HepG2 (cell line): ENCODE measurements around the gene RNF4. TPM values are rescaled to one million over a fixed set of nuclear protein-coding genes. Genes with fewer than 3 reads are reported as not detected.
A peak's percentile ranks its signal among the peaks of the same experiment; 100 is the strongest.

ENCODE experiments used
- CENPT ChIP-seq: sonication (generic); formaldehyde crosslinking; IDR thresholded peaks from 2 replicates; pipeline ENCODE4 v1.8.0; 2022; ENCODE audit warnings: low read depth, mild to moderate bottlenecking, moderate library complexity, missing genetic modification reagents
- CHD4 ChIP-seq: fragments of 200-600 bp; sonication (generic); IDR thresholded peaks from 2 replicates; pipeline ENCODE4 v1.7.0; 2017; ENCODE audit warnings: mild to moderate bottlenecking, low read length, borderline replicate concordance
- EP300 ChIP-seq, 3 experiments: sonication (generic) in 1 of 3; formaldehyde crosslinking in 1 of 3; IDR thresholded peaks; 2 replicates each; pipeline versions ENCODE4 v1.5.1 to v1.6.1; 2011 to 2020; ENCODE audit warnings: low read depth in 2 of 3, low read length in 2 of 3, borderline replicate concordance in 1 of 3, improper control_type of control experiment in 1 of 3, mild to moderate bottlenecking in 1 of 3, missing genetic modification reagents in 1 of 3, moderate library complexity in 1 of 3
- ETS1 ChIP-seq: sonication (generic); formaldehyde crosslinking; IDR thresholded peaks from 2 replicates; pipeline ENCODE4 v1.4.0; 2020; ENCODE audit warnings: missing genetic modification reagents
- FOXA3 ChIP-seq: IDR thresholded peaks from 2 replicates; pipeline ENCODE4 v1.6.1; 2016; ENCODE audit warnings: missing genetic modification reagents, missing compliant biosample characterization
- GTF2F1 ChIP-seq: fragments of 150-350 bp; IDR thresholded peaks from 2 replicates; pipeline ENCODE4 v1.6.1; 2014; ENCODE audit warnings: low read length
- HBP1 ChIP-seq: IDR thresholded peaks from 2 replicates; pipeline ENCODE4 v1.6.1; 2016; ENCODE audit warnings: low read depth, control low read depth
- HIVEP1 ChIP-seq: sonication (generic); formaldehyde crosslinking; IDR thresholded peaks from 2 replicates; pipeline ENCODE4 v1.4.0; 2020; ENCODE audit warnings: mild to moderate bottlenecking, missing genetic modification reagents
- IKZF1 ChIP-seq: fragments of 450-650 bp; IDR thresholded peaks from 2 replicates; pipeline ENCODE4 v1.7.1; 2016
- MLX ChIP-seq: IDR thresholded peaks from 2 replicates; pipeline ENCODE4 v1.6.1; 2016
- MXD4 ChIP-seq: IDR thresholded peaks from 2 replicates; pipeline ENCODE4 v1.6.1; 2016; ENCODE audit warnings: mild to moderate bottlenecking, missing biosample characterization, missing genetic modification reagents
- NPAS2 ChIP-seq: sonication (generic); formaldehyde crosslinking; IDR thresholded peaks from 2 replicates; pipeline ENCODE4 v1.8.0; 2022; ENCODE audit warnings: mild to moderate bottlenecking, missing genetic modification reagents, borderline replicate concordance
- SIN3A ChIP-seq: IDR thresholded peaks from 2 replicates; pipeline ENCODE4 v1.6.1; 2011; ENCODE audit warnings: low read depth, mild to moderate bottlenecking, control low read depth, low read length, borderline replicate concordance
- SNAI1 ChIP-seq: sonication (generic); formaldehyde crosslinking; IDR thresholded peaks from 2 replicates; pipeline ENCODE4 v1.5.0; 2020; ENCODE audit warnings: mild to moderate bottlenecking, missing genetic modification reagents, borderline replicate concordance
- STAG1 ChIP-seq: sonication (generic); formaldehyde crosslinking; IDR thresholded peaks from 2 replicates; pipeline ENCODE4 v1.4.0; 2020; ENCODE audit warnings: missing genetic modification reagents
- TP53 ChIP-seq: sonication (generic); formaldehyde crosslinking; conservative IDR thresholded peaks from 2 replicates; pipeline ENCODE4 v1.4.0; 2020; ENCODE audit warnings: missing genetic modification reagents
- ZBTB38 ChIP-seq: sonication (generic); formaldehyde crosslinking; IDR thresholded peaks from 2 replicates; pipeline ENCODE4 v1.5.1; 2020; ENCODE audit warnings: mild to moderate bottlenecking, missing genetic modification reagents
- ZNF17 ChIP-seq: sonication (generic); formaldehyde crosslinking; IDR thresholded peaks from 2 replicates; pipeline ENCODE4 v1.5.0; 2020; ENCODE audit warnings: mild to moderate bottlenecking, missing genetic modification reagents
- ZNF234 ChIP-seq: sonication (generic); formaldehyde crosslinking; conservative IDR thresholded peaks from 2 replicates; pipeline ENCODE4 v1.5.1; 2020; ENCODE audit warnings: mild to moderate bottlenecking, missing genetic modification reagents
- ZNF256 ChIP-seq: sonication (generic); formaldehyde crosslinking; conservative IDR thresholded peaks from 2 replicates; pipeline ENCODE4 v1.4.0; 2020; ENCODE audit warnings: missing genetic modification reagents
- ZNF33B ChIP-seq: sonication (generic); formaldehyde crosslinking; IDR thresholded peaks from 2 replicates; pipeline ENCODE4 v1.5.1; 2020; ENCODE audit warnings: mild to moderate bottlenecking, missing genetic modification reagents
- ZNF44 ChIP-seq: sonication (generic); formaldehyde crosslinking; IDR thresholded peaks from 2 replicates; pipeline ENCODE4 v1.5.1; 2020; ENCODE audit warnings: mild to moderate bottlenecking, missing genetic modification reagents
- ZNF530 ChIP-seq: sonication (generic); formaldehyde crosslinking; IDR thresholded peaks from 2 replicates; pipeline ENCODE4 v1.5.0; 2020; ENCODE audit warnings: low read depth, mild to moderate bottlenecking, missing genetic modification reagents
- ZNF589 ChIP-seq: sonication (generic); formaldehyde crosslinking; conservative IDR thresholded peaks from 2 replicates; pipeline ENCODE4 v1.8.0; 2022; ENCODE audit warnings: mild to moderate bottlenecking, moderate library complexity, missing genetic modification reagents
- ZNF766 ChIP-seq: sonication (generic); formaldehyde crosslinking; IDR thresholded peaks from 2 replicates; pipeline ENCODE4 v1.5.0; 2020; ENCODE audit warnings: missing genetic modification reagents, borderline replicate concordance
- ZNF83 ChIP-seq: sonication (generic); formaldehyde crosslinking; IDR thresholded peaks from 2 replicates; pipeline ENCODE4 v1.4.0; 2020; ENCODE audit warnings: missing genetic modification reagents, mild to moderate bottlenecking, borderline replicate concordance
- polyA plus RNA-seq, 8 experiments: library from polyadenylated mRNA; depleted of rRNA in 3 of 8; stranded (reverse) in 7 of 8; unstranded in 1 of 8; fragments of >200 nt; fragmentation: Illumina TruSeq in 4 of 8; extraction: Trizol in 4 of 8; gene quantifications; 2 replicates each; pipeline versions ENCODE4 v1.2.1 to v1.2.3, GENCODE V29; 2011 to 2016; ENCODE audit warnings: low read depth in 4 of 8, missing spikeins in 1 of 8, mixed read lengths in 1 of 8; ENCODE audit not compliant: insufficient read depth in 1 of 8
- total RNA-seq, 5 experiments: library from RNA; depleted of rRNA; stranded (reverse); fragments of >200 nt; fragmentation: Illumina TruSeq; extraction: Trizol; gene quantifications; 2 replicates each; pipeline ENCODE4 v1.2.3, GENCODE V29; 2016; ENCODE audit warnings: low read depth in 1 of 5

The RNF4 gene
- total and polyA plus RNA-seq, 2 of the 13 experiments (the other 11 are each of a cell fraction or from before 2014, with no cell fraction given) = 38.1 to 45.1 TPM

DNA sequence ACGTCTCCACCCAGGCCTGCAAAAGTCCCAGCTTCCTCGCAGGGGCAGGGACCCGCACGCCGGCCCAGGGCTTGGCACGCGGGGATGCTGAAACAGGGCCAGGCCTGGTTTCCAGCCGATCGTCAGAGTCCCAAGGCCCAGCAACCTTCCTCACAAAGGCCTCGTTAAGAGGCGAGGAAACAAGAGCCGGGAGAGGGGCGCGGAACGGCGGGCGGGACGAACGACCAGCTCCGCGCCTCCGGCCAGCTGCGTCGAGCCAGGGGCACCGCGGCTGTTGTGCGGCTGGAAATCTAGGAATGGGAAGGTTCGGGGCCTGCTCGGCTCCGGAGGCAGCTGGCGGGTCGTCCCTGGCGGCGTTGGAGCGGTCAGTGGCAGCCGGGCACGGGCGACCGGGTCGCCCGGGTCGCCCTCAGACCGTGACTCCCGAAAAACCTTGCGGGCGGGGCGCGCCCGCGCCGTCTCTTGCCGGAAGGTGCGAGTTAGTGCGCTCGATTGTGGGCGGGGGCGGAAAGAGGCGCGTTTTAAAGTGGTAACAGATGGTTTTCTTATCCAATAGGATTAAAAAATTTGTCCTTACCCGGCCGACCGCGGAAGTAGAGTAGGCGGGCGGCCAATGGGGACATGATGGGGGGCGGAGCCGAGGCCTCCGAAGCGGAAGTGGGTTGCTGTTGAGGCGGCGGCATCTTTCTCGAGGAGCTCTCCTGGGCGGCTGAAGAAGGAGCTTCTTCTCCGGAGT lies at the start of gene RNF4 (continued):
- TF ChIP-seq ZNF33B (CRISPR knock-in tag) (peak; percentile 92; the same call in 1 of the 2 replicates), GTF2F1 (no peak), ZNF234 (CRISPR knock-in tag) (no peak), CHD4 (no peak), ZNF44 (peak; percentile 97), NPAS2 (CRISPR knock-in tag) (peak; percentile 81; the same call in 1 of the 2 replicates), STAG1 (CRISPR knock-in tag) (no peak), ETS1 (CRISPR knock-in tag) (no peak), ZNF83 (no peak), ZNF589 (no peak), SNAI1 (peak; percentile 6; the same call in 1 of the 2 replicates), ZNF766 (peak; percentile 91; the same call in 1 of the 2 replicates), HBP1 (CRISPR knock-in tag) (no peak), EP300 (IDR thresholded peaks at IDR 0.05; ENCODE audit: low read depth in 2 of 2, low read length in 2 of 2) (no peak), EP300 (CRISPR knock-in tag; IDR thresholded peaks at IDR 0.05; ENCODE audit: borderline replicate concordance) (no peak), ZBTB38 (no peak), MXD4 (CRISPR knock-in tag) (0 out of 2 replicates have a peak, but pooled peaks have one; percentile 33), CENPT (CRISPR knock-in tag) (no peak), SIN3A (peak; percentile 76; the same call in 1 of the 2 replicates), IKZF1 (no peak), ZNF530 (CRISPR knock-in tag) (no peak), HIVEP1 (CRISPR knock-in tag) (peak; percentile 60), ZNF256 (CRISPR knock-in tag) (peak; percentile 89), ZNF17 (CRISPR knock-in tag) (no peak), TP53 (CRISPR knock-in tag) (no peak), FOXA3 (CRISPR knock-in tag) (no peak), MLX (CRISPR knock-in tag) (no peak)
